OCI-LY1 (cell line): Measurements from ENCODE around the gene LARGE2.

Experiments used
- H2AFZ ChIP-seq: fragments of 200-600 bp; sonication (generic), shearing (Covaris generic); 2 replicates; pipeline ENCODE4 v1.6.0; 2014; ENCODE audit warnings: antibody characterized with exemption, mild to moderate bottlenecking, low read length
- H3F3A ChIP-seq: fragments of 200-600 bp; sonication (generic), shearing (Covaris generic); 2 replicates; pipeline ENCODE4 v1.6.0; 2014; ENCODE audit warnings: mild to moderate bottlenecking, antibody characterized with exemption, low read length, moderate library complexity; ENCODE audit not compliant: insufficient read depth
- H3K27ac ChIP-seq: fragments of 200-600 bp; sonication (generic); 2 replicates; pipeline ENCODE4 v1.5.1; 2014; ENCODE audit warnings: low read length, mixed run types, mild to moderate bottlenecking, low read depth; ENCODE audit not compliant: poor library complexity, severe bottlenecking
- H3K27me3 ChIP-seq: fragments of 200-600 bp; sonication (generic); 2 replicates; pipeline ENCODE4 v1.6.0; 2014; ENCODE audit warnings: antibody characterized with exemption, mild to moderate bottlenecking, low read length, moderate library complexity; ENCODE audit not compliant: insufficient read depth
- H3K36me3 ChIP-seq: fragments of 200-600 bp; sonication (generic); 2 replicates; pipeline ENCODE4 v1.6.1; 2014; ENCODE audit warnings: mild to moderate bottlenecking, antibody characterized with exemption, low read length, moderate library complexity, mixed read lengths; ENCODE audit not compliant: insufficient read depth
- H3K4me1 ChIP-seq: fragments of 200-600 bp; sonication (generic); 2 replicates; pipeline ENCODE4 v1.5.1; 2014; ENCODE audit warnings: mild to moderate bottlenecking, low read length, moderate library complexity; ENCODE audit not compliant: insufficient read depth, severe bottlenecking
- H3K4me2 ChIP-seq: fragments of 200-600 bp; sonication (generic), shearing (Covaris generic); 2 replicates; pipeline ENCODE4 v1.6.1; 2014; ENCODE audit warnings: low read length
- H3K4me3 ChIP-seq: fragments of 200-600 bp; sonication (generic); 2 replicates; pipeline ENCODE4 v1.5.1; 2014; ENCODE audit warnings: low read length, low read depth, mild to moderate bottlenecking, mixed read lengths; ENCODE audit not compliant: poor library complexity, severe bottlenecking
- H3K79me2 ChIP-seq: fragments of 200-600 bp; shearing (Covaris generic); 2 replicates; pipeline ENCODE4 v1.6.1; 2016; ENCODE audit warnings: mixed run types, low read length, mixed read lengths; ENCODE audit not compliant: insufficient read depth
- H3K9ac ChIP-seq: fragments of 200-600 bp; sonication (generic), shearing (Covaris generic); 2 replicates; pipeline ENCODE4 v1.6.1; 2014; ENCODE audit warnings: mild to moderate bottlenecking, low read length, mixed read lengths
- H3K9me2 ChIP-seq: fragments of 200-600 bp; sonication (generic), shearing (Covaris generic); 2 replicates; pipeline ENCODE4 v1.6.1; 2014; ENCODE audit warnings: low read depth, mild to moderate bottlenecking, low read length, mixed read lengths
- H3K9me3 ChIP-seq: fragments of 200-600 bp; shearing (Covaris generic); 2 replicates; pipeline ENCODE4 v1.6.1; 2014; ENCODE audit warnings: low read length, mixed read lengths
- H4K20me1 ChIP-seq: fragments of 200-600 bp; sonication (generic), shearing (Covaris generic); 2 replicates; pipeline ENCODE4 v1.6.0; 2016; ENCODE audit warnings: mild to moderate bottlenecking, low read length; ENCODE audit not compliant: insufficient read depth
- CTCF ChIP-seq: fragments of 200-600 bp; sonication (generic), shearing (Covaris generic); IDR thresholded peaks from 2 replicates; pipeline ENCODE4 v1.5.1; 2017; ENCODE audit warnings: mild to moderate bottlenecking, antibody characterized with exemption, low read length, moderate library complexity, mixed read lengths
- EZH2 ChIP-seq: fragments of 200-600 bp; sonication (generic), shearing (Covaris generic); IDR thresholded peaks from 2 replicates; pipeline ENCODE4 v1.8.0; 2017; ENCODE audit warnings: borderline replicate concordance, mixed run types, mild to moderate bottlenecking, antibody characterized with exemption, low read length, moderate library complexity, mixed read lengths

LARGE2 gene

GRCh38 chr11:45910623-45911022 is 11.8 kb upstream of the LARGE2 start:
- Histone ChIP-seq H3K4me3 (no peak overlapping the region), H4K20me1 (no peaks in the 10 kb centered on the region), H3K36me3 (peaks cover 50% of the 10 kb centered on the region), H3K9me3 (no peaks in the 10 kb centered on the region), H3K27ac (no peak overlapping the region), H3K9me2 (no peaks in the 10 kb centered on the region), H3K4me1 (no peaks in the 10 kb centered on the region), H3F3A (no peaks in the 10 kb centered on the region), H3K9ac (no peak overlapping the region), H3K79me2 (no peaks in the 10 kb centered on the region), H3K4me2 (no peak overlapping the region), H2AFZ (no peak overlapping the region), H3K27me3 (no peaks in the 10 kb centered on the region)
- TF ChIP-seq EZH2 (no peak), CTCF (no peak)

- Histone ChIP-seq H3K4me1 (peaks cover 18% of the 10 kb centered on the region), H4K20me1 (no peaks in the 10 kb centered on the region), H3K36me3 (peaks cover 57% of the 10 kb centered on the region), H3K9me3 (no peaks in the 10 kb centered on the region), H3K9ac (no peak overlapping the region), H3K9me2 (no peaks in the 10 kb centered on the region), H3K4me2 (no peak overlapping the region), H3K79me2 (0 out of 2 replicates have a peak, but pooled peaks cover 3% of the 10 kb centered on the region), H3K27me3 (no peaks in the 10 kb centered on the region), H3K27ac (no peak overlapping the region), H3K4me3 (no peak overlapping the region), H2AFZ (no peak overlapping the region), H3F3A (no peaks in the 10 kb centered on the region)
- TF ChIP-seq CTCF (no peak), EZH2 (no peak)
Observed at GRCh38 chr11:45913514-45913913, 8.9 kb upstream of the LARGE2 start.

- Histone ChIP-seq H3K4me1 (peaks cover 24% of the 10 kb centered on the region), H3K4me2 (no peak overlapping the region), H3F3A (no peaks in the 10 kb centered on the region), H3K27ac (no peak overlapping the region), H3K4me3 (no peak overlapping the region), H3K27me3 (no peaks in the 10 kb centered on the region), H3K9me3 (no peaks in the 10 kb centered on the region), H3K9ac (no peak overlapping the region), H3K36me3 (peaks cover 57% of the 10 kb centered on the region), H3K79me2 (0 out of 2 replicates have a peak, but pooled peaks cover 3% of the 10 kb centered on the region), H3K9me2 (no peaks in the 10 kb centered on the region), H4K20me1 (no peaks in the 10 kb centered on the region), H2AFZ (no peak overlapping the region)
- no peak for TF ChIP-seq EZH2
- TF ChIP-seq CTCF = no peak
Observed at GRCh38 chr11:45913942-45914635, 8.4 kb upstream of the LARGE2 start.
